ENCODE data around the gene GSTT2.
"Not testable (repeated sequence)": the region's sequence is repeated elsewhere in the genome, so short reads cannot be mapped to it uniquely, and the experiment has no call there.

GRCh38 chr22:23955886-23956285, 24.0 kb upstream of the GSTT2 start:
- not testable (repeated sequence) for TF ChIP-seq EZH2 (IDR thresholded peaks at IDR 0.05; ENCODE audit: low read depth, unreplicated experiment); NANOG (IDR thresholded peaks at IDR 0.05; ENCODE audit: borderline replicate concordance); POLR2AphosphoS5 (IDR thresholded peaks at IDR 0.05; ENCODE audit: low read depth); EZH2phosphoT487 (IDR thresholded peaks at IDR 0.05; ENCODE audit: unreplicated experiment); ETS1 (IDR thresholded peaks at IDR 0.05)
- TF ChIP-seq, protein P1, sequence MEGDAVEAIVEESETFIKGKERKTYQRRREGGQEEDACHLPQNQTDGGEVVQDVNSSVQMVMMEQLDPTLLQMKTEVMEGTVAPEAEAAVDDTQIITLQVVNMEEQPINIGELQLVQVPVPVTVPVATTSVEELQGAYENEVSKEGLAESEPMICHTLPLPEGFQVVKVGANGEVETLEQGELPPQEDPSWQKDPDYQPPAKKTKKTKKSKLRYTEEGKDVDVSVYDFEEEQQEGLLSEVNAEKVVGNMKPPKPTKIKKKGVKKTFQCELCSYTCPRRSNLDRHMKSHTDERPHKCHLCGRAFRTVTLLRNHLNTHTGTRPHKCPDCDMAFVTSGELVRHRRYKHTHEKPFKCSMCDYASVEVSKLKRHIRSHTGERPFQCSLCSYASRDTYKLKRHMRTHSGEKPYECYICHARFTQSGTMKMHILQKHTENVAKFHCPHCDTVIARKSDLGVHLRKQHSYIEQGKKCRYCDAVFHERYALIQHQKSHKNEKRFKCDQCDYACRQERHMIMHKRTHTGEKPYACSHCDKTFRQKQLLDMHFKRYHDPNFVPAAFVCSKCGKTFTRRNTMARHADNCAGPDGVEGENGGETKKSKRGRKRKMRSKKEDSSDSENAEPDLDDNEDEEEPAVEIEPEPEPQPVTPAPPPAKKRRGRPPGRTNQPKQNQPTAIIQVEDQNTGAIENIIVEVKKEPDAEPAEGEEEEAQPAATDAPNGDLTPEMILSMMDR (conservative IDR thresholded peaks at IDR 0.05; ENCODE audit: low read depth in 2 of 2): not testable (repeated sequence)
- TF ChIP-seq, protein P2, sequence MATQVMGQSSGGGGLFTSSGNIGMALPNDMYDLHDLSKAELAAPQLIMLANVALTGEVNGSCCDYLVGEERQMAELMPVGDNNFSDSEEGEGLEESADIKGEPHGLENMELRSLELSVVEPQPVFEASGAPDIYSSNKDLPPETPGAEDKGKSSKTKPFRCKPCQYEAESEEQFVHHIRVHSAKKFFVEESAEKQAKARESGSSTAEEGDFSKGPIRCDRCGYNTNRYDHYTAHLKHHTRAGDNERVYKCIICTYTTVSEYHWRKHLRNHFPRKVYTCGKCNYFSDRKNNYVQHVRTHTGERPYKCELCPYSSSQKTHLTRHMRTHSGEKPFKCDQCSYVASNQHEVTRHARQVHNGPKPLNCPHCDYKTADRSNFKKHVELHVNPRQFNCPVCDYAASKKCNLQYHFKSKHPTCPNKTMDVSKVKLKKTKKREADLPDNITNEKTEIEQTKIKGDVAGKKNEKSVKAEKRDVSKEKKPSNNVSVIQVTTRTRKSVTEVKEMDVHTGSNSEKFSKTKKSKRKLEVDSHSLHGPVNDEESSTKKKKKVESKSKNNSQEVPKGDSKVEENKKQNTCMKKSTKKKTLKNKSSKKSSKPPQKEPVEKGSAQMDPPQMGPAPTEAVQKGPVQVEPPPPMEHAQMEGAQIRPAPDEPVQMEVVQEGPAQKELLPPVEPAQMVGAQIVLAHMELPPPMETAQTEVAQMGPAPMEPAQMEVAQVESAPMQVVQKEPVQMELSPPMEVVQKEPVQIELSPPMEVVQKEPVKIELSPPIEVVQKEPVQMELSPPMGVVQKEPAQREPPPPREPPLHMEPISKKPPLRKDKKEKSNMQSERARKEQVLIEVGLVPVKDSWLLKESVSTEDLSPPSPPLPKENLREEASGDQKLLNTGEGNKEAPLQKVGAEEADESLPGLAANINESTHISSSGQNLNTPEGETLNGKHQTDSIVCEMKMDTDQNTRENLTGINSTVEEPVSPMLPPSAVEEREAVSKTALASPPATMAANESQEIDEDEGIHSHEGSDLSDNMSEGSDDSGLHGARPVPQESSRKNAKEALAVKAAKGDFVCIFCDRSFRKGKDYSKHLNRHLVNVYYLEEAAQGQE (IDR thresholded peaks at IDR 0.05; ENCODE audit: unreplicated experiment): not testable (repeated sequence)

Data from GM23338 (cell line).